ENCODE results near the gene PYGM. TPM values are rescaled to one million over a fixed set of nuclear protein-coding genes. Genes with fewer than 3 reads are reported as not detected.

The PYGM gene
- total RNA-seq, 1 donor from 2014 or later, result 45.7 TPM

GRCh38 chr11:64791781-64792291, 32.1 kb upstream of the PYGM start:
- DNase-seq, result no peak

GRCh38 chr11:64790205-64791095, 30.7 kb upstream of the PYGM start:
- DNase-seq, result no peak

GRCh38 chr11:64789331-64790204, 29.8 kb upstream of the PYGM start:
- no peak for DNase-seq

- no peak for DNase-seq
These were observed 28.8 kb upstream of the PYGM start for GRCh38 chr11:64788321-64789215.

GRCh38 chr11:64787526-64788320, 27.9 kb upstream of the PYGM start:
- no peak for DNase-seq

- no peak for DNase-seq
These were observed 26.5 kb upstream of the PYGM start for GRCh38 chr11:64786308-64786707.

- no peak for DNase-seq
These were observed 25.2 kb upstream of the PYGM start for GRCh38 chr11:64784813-64785581.

GRCh38 chr11:64778473-64779298, 18.9 kb upstream of the PYGM start, which contains the start of gene SF1:
Gene SF1 (minus strand): TSS chr11:64778542. CDS start chr11:64778392, 150 bp downstream.
- DNase-seq, result peak; percentile 100

- DNase-seq, result no peak
These were observed 18.4 kb upstream of the PYGM start for GRCh38 chr11:64778223-64778472.

- peak; percentile 83 for DNase-seq
These were observed 17.9 kb upstream of the PYGM start for GRCh38 chr11:64777449-64778222.

GRCh38 chr11:64776875-64777274, 17.1 kb upstream of the PYGM start:
- DNase-seq, result no peak

GRCh38 chr11:64776425-64776824, 16.7 kb upstream of the PYGM start:
- no peak for DNase-seq

- DNase-seq, result no peak
These were observed 14.4 kb upstream of the PYGM start for GRCh38 chr11:64774144-64774543.

- no peak for DNase-seq
These were observed 12.7 kb upstream of the PYGM start for GRCh38 chr11:64772303-64773018.

GRCh38 chr11:64771861-64772260, 12.1 kb upstream of the PYGM start:
- DNase-seq, result no peak

GRCh38 chr11:64770120-64770519, 10.3 kb upstream of the PYGM start:
- DNase-seq, result no peak

GRCh38 chr11:64769283-64769682, 9.5 kb upstream of the PYGM start:
- DNase-seq, result no peak

- no peak for DNase-seq
These were observed 8.5 kb upstream of the PYGM start for GRCh38 chr11:64768300-64768694.

Data from skin of body (tissue), 2 donors.